Fibroblast of lung (primary cell): Measurements from ENCODE around the gene CDKAL1.

ENCODE experiments used
- CTCF ChIP-seq, 2 donors: IDR thresholded peaks in 1 of 2; conservative IDR thresholded peaks in 1 of 2; 1 replicate in 1 of 2; 2 replicates in 1 of 2; pipeline ENCODE4 v1.5.1; 2011 to 2012; ENCODE audit warnings: low read length in 2 of 2, control low read depth in 1 of 2, inconsistent platforms in 1 of 2, low read depth in 1 of 2, mild to moderate bottlenecking in 1 of 2
- EZH2 ChIP-seq: IDR thresholded peaks from 2 replicates; pipeline ENCODE4 v1.5.1; 2012; ENCODE audit warnings: low read length, control low read depth, mild to moderate bottlenecking; ENCODE audit errors: missing control alignments

DNA sequence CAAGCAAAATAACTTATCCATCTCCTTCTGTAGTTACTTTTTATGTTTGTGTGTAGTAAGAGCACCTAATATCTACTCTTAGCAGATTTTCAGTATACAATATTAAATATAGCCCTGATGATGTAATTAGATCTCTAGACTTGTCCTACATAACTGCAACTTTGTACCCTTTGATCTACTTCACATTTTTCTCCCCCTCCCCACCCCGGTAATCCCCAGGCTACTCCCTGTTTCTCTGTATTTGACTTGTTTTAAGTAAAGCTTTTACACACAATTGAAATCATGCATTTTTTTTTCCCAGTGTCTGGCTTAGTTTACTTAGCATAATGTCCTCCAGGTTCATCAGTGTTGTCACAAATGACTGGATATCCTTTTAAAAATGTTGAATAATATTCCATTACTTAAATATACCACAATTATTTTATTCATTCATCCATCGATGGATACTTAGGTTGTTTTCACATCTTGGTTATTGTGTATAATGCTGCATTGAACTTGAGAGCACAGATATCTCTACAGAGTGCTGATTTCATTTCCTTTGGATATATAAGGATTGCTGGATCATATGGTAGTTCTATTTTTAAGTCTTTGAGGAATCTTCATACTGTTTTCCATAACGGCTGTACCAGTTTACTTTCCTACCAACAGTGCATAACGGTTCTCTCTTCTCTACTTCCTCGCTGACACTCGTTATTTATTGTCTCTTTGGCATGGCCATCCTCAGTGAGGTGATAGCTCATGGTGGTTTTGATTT is 212.7 kb downstream of the CDKAL1 start:
- TF ChIP-seq CTCF (conservative IDR thresholded peaks at IDR 0.05 in 1 of 2, IDR thresholded peaks at IDR 0.05 in 1 of 2; ENCODE audit: low read depth in 1 of 2, low read length in 2 of 2) = no peak
- no peak for TF ChIP-seq EZH2
